Measurements from ENCODE around the gene KCNH1.
A peak's percentile ranks its signal among the peaks of the same experiment; 100 is the strongest.

KCNH1 gene

DNA sequence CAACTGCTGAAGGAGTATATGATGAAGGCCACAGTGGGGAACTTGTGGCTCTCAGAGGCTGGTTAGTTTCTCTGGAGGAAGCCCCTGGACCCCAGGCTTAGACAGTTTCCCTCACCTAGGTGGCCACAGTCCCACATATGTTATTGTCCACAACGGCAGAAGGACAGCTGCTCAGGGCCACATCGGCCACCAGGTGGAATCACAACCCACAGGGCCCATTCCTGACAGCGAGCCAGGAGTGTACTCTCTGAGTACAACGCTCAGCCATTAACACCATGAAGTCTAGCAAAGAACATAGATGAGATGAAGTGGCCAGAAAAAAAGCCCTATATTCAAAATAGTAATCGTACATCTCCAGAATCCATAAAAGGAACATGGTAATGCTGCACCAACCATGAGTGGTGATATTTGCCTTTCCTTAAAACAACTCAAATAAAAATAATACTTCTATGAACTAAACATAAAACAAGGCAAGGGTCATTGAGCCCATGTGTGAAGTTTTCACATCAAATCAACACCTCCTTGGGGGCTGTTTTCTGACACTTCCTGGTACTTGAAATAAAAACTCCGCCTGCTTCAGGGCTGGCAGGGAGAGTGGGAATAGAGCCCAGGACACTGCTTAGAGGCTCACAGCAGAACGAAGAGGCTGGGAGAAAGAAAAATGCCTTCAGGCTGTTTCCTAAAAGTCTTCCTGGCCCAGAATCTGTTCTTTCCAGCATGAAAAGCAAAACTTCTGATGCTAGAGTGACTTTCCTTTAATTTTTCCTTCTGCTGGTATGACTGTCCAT is 421.9 kb downstream of the KCNH1 start:
- DNase-seq = no peak
- no peak for ATAC-seq

DNA sequence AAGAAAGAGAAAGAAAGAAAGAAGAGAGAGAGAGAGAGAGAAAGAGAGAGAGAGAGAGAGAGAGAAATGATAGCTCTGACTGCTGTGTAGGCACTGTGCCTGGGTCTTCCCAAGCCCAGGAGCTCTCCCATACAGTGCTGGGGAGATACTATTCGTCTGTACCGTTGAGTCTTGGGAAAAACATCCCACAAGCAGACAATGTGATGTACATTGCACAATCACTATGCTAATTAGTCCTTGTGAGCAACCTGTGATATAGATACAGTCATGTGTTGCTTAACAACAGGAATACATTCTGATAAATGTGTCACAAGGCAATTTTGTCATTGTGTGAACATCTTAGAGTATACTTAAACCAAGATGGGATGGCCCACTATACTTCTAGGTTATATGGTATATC is 424.2 kb downstream of the KCNH1 start:
- DNase-seq (no peak), ATAC-seq (no peak)

DNA sequence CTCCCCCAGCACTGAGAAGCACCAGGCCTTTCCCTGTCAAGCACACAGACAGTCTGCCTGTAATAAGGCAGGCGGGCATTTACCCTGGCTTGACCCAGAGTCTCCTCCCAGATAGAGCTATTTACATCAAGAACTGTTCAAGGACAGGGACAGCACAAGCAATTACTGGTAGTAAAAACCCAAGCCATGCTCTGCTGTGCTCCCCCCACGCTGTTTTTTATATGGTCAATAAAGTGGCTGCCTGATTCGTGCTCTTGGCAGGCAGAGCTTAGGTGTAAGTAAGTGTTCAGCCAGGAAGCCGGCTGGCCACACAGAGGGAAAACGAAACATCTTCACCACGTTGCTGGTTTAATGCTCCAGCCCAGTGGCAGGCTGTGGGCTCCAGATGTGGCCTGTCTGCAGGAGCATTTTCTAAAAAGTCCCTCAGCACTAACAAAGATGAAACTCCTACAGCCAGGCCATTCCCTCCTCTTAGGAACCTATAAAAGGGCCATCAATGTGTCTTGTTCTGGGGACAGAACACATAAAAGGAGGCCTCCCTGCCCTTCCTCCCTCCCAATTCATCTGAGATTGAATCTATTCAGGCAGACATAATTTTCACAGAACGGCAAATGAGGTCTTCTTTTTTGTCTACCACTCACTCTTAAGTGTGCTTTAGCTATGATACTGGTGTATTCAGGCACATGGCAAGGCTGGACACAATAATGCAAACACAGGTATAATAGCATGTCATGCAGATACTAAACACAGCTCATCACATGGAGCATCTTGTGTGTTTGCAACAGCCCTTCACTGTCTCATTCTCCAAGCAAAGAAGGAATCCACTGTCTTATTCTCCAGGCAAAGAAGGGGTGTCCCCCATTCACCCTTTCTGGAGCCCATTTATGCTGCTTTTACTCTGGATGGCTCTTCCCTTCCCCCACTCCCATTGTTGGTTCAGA is 426.4 kb downstream of the KCNH1 start:
- no peak for ATAC-seq
- DNase-seq = no peak

GRCh38 chr1:210706246-210706645 is 427.7 kb downstream of the KCNH1 start:
- no peak for ATAC-seq
- DNase-seq = no peak

GRCh38 chr1:210705086-210705485 is 428.9 kb downstream of the KCNH1 start:
- no peak for DNase-seq
- ATAC-seq = no peak

- DNase-seq = no peak
- ATAC-seq = no peak
Observed at GRCh38 chr1:210703593-210703992, 430.4 kb downstream of the KCNH1 start.

DNA sequence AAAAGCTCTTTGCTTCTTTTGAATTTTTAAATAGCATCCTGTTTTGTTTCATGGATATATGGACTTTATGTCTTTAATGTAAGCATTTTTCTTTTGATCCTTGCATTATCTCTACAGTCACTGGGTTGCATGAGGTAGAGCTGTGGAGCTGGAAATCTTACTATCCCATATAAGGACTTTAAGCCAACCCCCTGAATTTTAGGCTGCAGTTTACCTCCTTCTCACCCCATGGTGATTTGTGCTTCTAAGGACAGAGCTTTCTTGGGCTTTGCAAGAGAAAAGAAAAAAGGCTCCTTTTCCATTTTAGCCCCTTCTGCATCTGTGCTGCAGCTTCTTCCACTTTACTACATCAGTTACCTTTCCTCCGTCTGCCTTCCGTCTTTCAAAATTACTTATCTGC is 431.4 kb downstream of the KCNH1 start:
- DNase-seq = no peak
- ATAC-seq = no peak

- no peak for DNase-seq
- ATAC-seq = no peak
Observed at GRCh38 chr1:210700511-210700910, 433.4 kb downstream of the KCNH1 start.

- DNase-seq (no peak), ATAC-seq (no peak)
Observed at GRCh38 chr1:210700083-210700482, 433.9 kb downstream of the KCNH1 start.

DNA sequence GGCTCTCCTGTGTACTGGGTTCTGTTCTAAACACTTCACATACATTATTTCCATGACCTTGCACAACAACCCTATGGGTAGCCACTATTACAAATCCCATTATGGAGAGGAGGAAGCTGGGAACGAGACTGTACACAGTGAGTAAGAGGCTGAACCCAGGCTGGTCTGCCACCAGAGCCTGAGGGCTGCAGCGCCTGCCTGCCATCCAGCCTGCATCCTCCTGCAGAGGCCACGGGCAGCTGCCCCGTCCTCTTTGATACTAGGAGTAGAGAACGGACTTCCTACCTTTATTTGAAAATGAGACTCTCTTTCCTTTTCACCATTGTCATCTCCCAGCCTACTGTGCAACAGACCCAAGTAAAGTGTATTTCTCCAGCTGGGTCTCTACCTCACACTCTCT is 435.3 kb downstream of the KCNH1 start:
- no peak for DNase-seq
- no peak for ATAC-seq

DNA sequence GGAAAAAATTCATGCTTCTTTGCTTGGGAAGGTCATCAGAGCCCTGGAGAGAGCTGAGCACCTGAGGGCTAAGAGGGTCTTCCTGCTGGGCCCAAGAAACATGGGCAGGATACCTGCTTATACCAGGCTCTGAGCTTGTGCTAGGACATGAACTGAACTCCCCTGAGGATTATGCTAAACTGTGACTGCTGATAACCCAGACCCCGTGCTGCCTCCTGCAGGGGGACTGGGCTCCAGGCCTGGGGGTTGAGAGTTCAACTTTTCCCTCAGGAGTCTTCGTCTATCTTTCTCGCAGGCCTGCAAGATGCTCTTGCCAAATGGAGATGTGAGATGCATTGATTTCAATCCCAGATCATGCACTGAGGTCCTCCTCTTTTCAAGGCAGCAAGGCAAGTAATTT is 436.8 kb downstream of the KCNH1 start:
- no peak for ATAC-seq
- DNase-seq = no peak

DNA sequence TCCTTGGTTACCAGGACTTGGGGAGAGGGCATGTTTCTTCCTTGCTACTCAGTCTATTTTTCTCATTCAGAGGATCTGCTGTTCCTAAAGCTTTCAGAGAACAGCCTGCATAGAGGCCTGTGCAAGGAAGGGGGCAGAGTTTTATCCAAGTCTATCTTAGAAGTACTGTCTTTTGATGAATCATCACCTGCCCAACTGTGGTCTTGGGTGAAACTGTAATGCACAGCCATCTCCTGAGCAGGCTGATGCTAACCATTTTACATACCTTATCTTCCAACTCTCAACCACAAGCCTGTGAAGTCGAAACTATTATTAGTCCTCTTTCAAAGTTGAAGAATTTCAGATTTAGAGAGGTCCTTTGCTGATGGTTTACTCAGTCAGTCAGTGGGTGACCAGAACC is 437.2 kb downstream of the KCNH1 start:
- no peak for DNase-seq
- peak; percentile 87 for ATAC-seq

GRCh38 chr1:210695026-210695425 is 438.9 kb downstream of the KCNH1 start:
- DNase-seq = no peak
- no peak for ATAC-seq

- DNase-seq (no peak), ATAC-seq (no peak)
Observed at GRCh38 chr1:210692796-210693195, 441.2 kb downstream of the KCNH1 start.

DNA sequence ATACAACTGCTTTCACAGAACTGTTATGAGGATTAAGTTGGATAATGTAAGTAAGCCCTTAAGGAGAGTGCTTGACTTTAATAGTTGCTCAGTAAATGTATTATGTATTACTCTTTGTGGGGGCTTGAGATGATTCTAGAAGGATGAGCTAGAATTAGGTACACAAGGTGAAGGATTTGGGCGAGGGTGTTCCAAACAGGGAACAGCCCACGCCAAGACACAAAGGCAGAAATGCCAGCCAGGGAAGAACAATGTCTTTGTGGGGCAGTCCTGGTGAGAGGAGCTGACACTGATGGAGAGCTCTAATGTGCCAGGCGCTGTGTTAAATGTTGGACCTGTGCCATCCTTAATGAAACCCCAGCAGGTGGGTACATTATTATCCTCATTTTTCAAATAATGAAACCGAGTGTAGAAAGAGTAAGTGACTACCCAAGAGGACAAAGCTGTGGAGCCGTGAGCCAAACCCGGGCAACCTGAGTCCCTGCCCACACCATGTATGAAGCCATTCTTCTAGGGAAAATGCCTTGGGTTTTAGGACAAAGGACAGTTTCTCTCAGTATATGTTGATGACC is 442.8 kb downstream of the KCNH1 start:
- no peak for ATAC-seq
- no peak for DNase-seq

GRCh38 chr1:210690236-210690635 is 443.7 kb downstream of the KCNH1 start:
- DNase-seq (no peak), ATAC-seq (no peak)

DNA sequence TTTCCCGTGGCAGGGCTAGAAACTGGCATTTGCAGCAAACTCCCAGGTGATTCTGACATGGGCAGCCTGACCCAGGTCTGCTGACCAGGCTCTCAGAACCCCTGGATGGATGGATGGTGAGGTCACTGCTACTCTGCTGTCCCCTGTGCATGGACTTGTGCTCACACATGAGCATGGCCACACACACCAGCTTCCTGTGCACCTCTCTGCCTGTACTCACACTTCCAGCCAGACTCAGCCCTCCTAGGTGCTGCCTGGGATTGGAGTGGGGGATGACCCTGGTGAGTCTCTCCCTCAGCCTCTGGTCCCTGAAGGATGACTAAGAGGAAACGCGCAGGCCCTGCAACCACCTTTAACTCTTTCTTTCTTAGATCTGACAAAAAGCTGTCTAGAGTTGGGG is 444.1 kb downstream of the KCNH1 start:
- DNase-seq = no peak
- ATAC-seq = no peak

DNA sequence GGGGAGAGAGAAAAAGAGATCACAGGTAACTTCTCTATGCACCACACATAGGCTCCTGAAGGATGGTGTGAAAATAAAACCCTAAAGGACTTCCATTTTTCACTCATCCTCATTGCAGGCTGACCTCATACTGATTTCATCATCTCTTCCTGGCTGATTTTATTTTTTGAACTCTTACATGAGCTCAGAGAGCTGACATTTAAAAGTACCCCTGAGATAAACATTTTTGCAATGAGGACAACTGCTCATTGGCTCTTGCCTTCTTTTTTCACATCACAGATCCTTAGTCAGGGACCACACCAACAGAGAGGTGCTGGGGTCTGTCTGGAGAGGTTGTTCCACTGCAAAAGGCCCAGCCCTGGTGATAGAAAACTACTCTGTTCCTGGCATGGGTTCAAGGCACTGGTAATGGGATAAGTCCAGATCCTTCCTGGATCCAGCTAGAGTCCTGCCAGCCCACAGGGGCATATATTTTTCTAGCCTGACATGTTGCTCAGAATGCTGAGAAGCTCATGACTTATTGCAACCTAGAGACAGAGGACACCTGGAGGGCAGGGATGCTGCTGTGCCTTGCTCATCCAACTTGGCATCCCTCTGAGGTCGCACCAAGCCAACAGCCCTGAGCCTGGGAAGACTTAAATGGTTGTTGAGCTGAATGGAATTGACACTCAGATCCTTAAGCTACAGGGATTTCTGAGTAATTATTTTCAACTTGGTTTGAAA is 445.3 kb downstream of the KCNH1 start:
- peak; percentile 25 for ATAC-seq
- no peak for DNase-seq

GRCh38 chr1:210687582-210688279 is 446.2 kb downstream of the KCNH1 start:
- DNase-seq = no peak
- ATAC-seq = no peak

DNA sequence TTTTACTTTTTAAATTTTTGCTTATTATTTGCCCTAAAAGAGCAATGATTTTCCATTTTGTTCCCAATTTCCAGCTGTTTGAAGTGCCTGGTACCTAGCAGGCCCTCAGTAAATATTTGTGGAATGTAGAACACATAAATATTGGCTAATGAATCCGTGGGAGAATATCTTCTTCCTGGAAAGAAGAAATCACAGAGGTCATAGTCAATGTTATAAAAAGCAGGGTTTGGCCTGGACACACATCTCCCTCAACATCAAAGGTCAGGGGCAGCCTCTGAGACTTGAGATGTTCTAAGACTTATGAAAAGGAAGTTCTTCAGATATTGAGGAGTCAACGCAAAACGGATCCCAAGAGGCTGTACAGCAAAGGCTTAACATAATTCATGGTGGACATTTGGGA is 447.1 kb downstream of the KCNH1 start:
- no peak for ATAC-seq
- DNase-seq = no peak

- DNase-seq (no peak), ATAC-seq (no peak)
Observed at GRCh38 chr1:210685295-210685650, 448.7 kb downstream of the KCNH1 start.

All from stimulated activated naive CD8-positive, alpha-beta T cell treated with anti-CD3 and anti-CD28 coated beads, Interleukin-15, Interleukin-2, amounts not matched to agents 100 U/mL and 50 U/mL, for 24 hours (primary cell).